Vagina (tissue), 2 donors: ENCODE measurements around the gene MYO7B.

ENCODE experiments used
- POLR2A ChIP-seq, 2 donors: fragments of 450-650 bp; IDR thresholded peaks; one replicate each; pipeline ENCODE4 v1.6.1; 2017; ENCODE audit warnings: antibody characterized with exemption in 2 of 2, mild to moderate bottlenecking in 2 of 2, moderate library complexity in 2 of 2
- TF ChIP-seq, protein P1 (sequence below), 3 experiments: fragments of 450-650 bp in 2 of 3; fragments of 200-600 bp in 1 of 3; sonication (generic) in 1 of 3; IDR thresholded peaks; one replicate each; pipeline ENCODE4 v1.5.1; 2017 to 2019; ENCODE audit warnings: antibody characterized with exemption in 3 of 3, mild to moderate bottlenecking in 2 of 3, moderate library complexity in 2 of 3

DNA sequence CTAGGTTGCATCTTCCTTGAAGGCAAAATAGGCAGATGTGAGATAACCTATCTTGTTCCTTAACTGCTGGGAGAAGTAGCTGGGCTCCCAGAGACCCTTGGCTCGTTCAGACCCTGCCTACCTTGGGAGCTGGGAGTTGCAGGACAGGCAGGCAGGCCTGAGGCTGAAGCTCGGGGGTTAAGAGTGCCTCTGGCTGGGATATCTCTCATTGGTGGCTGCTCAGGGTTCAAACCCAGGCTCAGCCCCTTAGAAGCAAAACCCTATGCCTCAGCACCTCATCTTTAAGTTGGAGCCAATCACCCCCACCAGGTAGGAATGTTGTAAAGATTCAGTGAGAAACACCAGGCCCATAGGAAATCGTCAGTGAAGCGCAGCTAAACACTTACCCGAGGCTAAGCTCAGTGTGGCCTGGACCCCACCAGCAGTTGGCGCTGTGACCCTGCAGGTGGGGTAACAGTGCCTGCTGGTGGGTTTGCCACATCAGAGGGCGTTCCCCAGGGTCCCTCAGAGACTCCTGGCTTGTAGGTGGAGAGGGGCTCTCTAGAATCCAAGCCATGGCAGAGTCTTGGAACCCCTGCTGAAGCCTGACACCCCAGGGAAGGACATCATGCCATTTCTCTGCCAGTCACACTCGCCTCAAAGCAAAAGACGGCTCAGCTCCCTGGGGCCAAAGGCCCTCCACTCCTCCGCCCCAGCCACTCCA, 55.9 kb downstream of the MYO7B start:
- TF ChIP-seq, protein P1, sequence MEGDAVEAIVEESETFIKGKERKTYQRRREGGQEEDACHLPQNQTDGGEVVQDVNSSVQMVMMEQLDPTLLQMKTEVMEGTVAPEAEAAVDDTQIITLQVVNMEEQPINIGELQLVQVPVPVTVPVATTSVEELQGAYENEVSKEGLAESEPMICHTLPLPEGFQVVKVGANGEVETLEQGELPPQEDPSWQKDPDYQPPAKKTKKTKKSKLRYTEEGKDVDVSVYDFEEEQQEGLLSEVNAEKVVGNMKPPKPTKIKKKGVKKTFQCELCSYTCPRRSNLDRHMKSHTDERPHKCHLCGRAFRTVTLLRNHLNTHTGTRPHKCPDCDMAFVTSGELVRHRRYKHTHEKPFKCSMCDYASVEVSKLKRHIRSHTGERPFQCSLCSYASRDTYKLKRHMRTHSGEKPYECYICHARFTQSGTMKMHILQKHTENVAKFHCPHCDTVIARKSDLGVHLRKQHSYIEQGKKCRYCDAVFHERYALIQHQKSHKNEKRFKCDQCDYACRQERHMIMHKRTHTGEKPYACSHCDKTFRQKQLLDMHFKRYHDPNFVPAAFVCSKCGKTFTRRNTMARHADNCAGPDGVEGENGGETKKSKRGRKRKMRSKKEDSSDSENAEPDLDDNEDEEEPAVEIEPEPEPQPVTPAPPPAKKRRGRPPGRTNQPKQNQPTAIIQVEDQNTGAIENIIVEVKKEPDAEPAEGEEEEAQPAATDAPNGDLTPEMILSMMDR (IDR thresholded peaks at IDR 0.05): peak in 2 of 3 experiments; percentile 52 to 65
- no peak for TF ChIP-seq POLR2A (IDR thresholded peaks at IDR 0.05)
